GM18517 (cell line): ENCODE data around the gene SPACA9.

Experiments used
- ATAC-seq: cut with Tn5 transposase; IDR thresholded peaks from one replicate; pipeline ENCODE4 v1.9.1; 2021; ENCODE audit warnings: mild to moderate bottlenecking, moderate library complexity; ENCODE audit not compliant: unreplicated experiment

Gene SPACA9

DNA sequence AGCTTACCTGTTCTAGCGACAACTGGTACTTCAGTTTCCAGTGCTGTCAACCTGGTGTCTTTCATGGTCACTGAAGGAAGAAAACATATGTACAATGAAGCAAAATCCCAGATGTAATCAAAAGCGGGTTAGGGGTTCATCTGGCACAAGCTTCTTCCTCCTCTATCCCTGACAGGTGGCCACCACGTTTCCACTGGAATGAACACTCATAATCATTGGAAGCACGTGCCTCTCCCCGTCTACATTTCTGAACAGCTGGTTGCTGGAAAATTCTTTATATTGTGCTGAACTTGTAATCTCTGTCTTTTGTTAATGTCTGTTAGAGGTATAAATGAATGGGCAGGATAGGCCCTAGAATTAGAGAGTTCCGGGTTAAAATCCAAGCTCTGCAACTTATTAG is 56.3 kb downstream of the SPACA9 start:
- ATAC-seq: no peak

DNA sequence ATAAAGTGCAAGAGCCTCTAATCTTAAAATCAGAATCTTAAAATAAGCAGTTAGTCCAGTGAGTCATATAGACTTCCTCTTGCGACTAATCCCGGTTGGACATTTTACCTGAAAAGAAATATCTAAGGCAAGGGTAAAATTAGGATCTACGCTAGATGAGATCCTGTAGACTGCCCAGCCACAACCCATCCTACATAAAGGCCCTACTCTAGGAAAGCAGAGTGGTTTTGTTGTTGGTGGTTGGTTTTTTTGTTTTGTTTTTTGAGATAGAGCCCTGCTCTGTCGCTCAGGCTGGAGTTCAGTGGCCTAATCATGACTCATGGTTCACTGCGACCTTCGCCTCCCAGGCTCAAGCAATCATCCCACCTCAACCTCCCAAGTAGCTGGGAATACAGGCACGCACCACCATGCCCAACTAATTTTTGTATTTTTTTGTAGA is 58.8 kb downstream of the SPACA9 start:
- no peak for ATAC-seq

GRCh38 chr9:132939169-132939568 is 60.5 kb downstream of the SPACA9 start:
- ATAC-seq: no peak
